Gastroesophageal sphincter (tissue), 4 donors: ENCODE results near the gene ZBTB40. TPM values are rescaled to one million over a fixed set of nuclear protein-coding genes. Genes with fewer than 3 reads are reported as not detected.

Source experiments
- ATAC-seq: fragments of 150-250 bp; one replicate; pipeline ENCODE4 v1.9.1; 2016; ENCODE audit warnings: mild to moderate bottlenecking, moderate library complexity
- H3K27ac ChIP-seq, 4 donors: fragments of 200-600 bp; sonication (generic) in 3 of 4; 1 replicate in 3 of 4; 2 replicates in 1 of 4; pipeline ENCODE4 v1.5.1; 2016 to 2019
- H3K27me3 ChIP-seq: fragments of 200-600 bp; sonication (generic); one replicate; pipeline ENCODE4 v1.5.1; 2019
- H3K36me3 ChIP-seq, 2 donors: fragments of 200-600 bp; sonication (generic); one replicate each; pipeline ENCODE4 v1.5.1; 2019; ENCODE audit warnings: control low read depth in 1 of 2
- H3K4me1 ChIP-seq, 3 donors: fragments of 200-600 bp; sonication (generic); 1 replicate in 2 of 3; 2 replicates in 1 of 3; pipeline ENCODE4 v1.5.1; 2016 to 2019; ENCODE audit warnings: control low read depth in 2 of 3
- H3K4me3 ChIP-seq, 2 donors: fragments of 200-600 bp; sonication (generic); one replicate each; pipeline ENCODE4 v1.5.1; 2019; ENCODE audit warnings: mild to moderate bottlenecking in 1 of 2, moderate library complexity in 1 of 2
- H3K9me3 ChIP-seq, 3 donors: fragments of 200-600 bp; sonication (generic); one replicate each; pipeline ENCODE4 v1.5.1; 2017 to 2019; ENCODE audit warnings: control low read depth in 2 of 3
- CTCF ChIP-seq, 4 experiments: fragments of 200-600 bp in 2 of 4; fragments of 450-650 bp in 2 of 4; sonication (generic) in 1 of 4; IDR thresholded peaks; one replicate each; pipeline ENCODE4 v1.5.1; 2017 to 2019; ENCODE audit warnings: antibody characterized with exemption in 4 of 4, mild to moderate bottlenecking in 2 of 4, moderate library complexity in 2 of 4
- EP300 ChIP-seq: sonication (generic); formaldehyde crosslinking; IDR thresholded peaks from one replicate; pipeline ENCODE4 v1.6.1; 2017; ENCODE audit warnings: antibody characterized with exemption, mild to moderate bottlenecking
- POLR2A ChIP-seq, 2 donors: fragments of 450-650 bp; IDR thresholded peaks; one replicate each; pipeline ENCODE4 v1.6.1; 2017; ENCODE audit warnings: antibody characterized with exemption in 2 of 2, mild to moderate bottlenecking in 2 of 2, moderate library complexity in 1 of 2
- POLR2AphosphoS5 ChIP-seq: sonication (generic); formaldehyde crosslinking; IDR thresholded peaks from one replicate; pipeline ENCODE4 v1.6.1; 2017; ENCODE audit warnings: antibody characterized with exemption
- WGBS, 2 donors: methylation state at CpG; one replicate each; pipeline ENCODE4 v1.1.5; 2018; ENCODE audit warnings: low coverage in 1 of 2; 5-methylcytosine and 5-hydroxymethylcytosine counted together
- total RNA-seq, 4 donors: library from RNA; depleted of rRNA; stranded (reverse); fragments of >200 nt; gene quantifications; one replicate each; pipeline ENCODE4 v1.1.0, GENCODE V29; 2016

The ZBTB40 gene
- total RNA-seq, 4 donors from 2014 or later = 13.8 to 28.2 (median 18.4) TPM

- H3K4me3 ChIP-seq = no peak overlapping the region
- no peaks in the 10 kb centered on the region for H3K36me3 ChIP-seq
- WGBS, 2 donors = 60 to 80% methylated on average over 1 of the region's 3 CpGs
- TF ChIP-seq POLR2A (IDR thresholded peaks at IDR 0.05) = no peak
- no peak for TF ChIP-seq POLR2AphosphoS5
- TF ChIP-seq CTCF (IDR thresholded peaks at IDR 0.05) = no peak
- TF ChIP-seq EP300 = no peak
- peaks cover 37% of the 10 kb centered on the region for H3K27me3 ChIP-seq
- H3K4me1 ChIP-seq = no peaks in the 10 kb centered on the region
- no peaks in the 10 kb centered on the region for H3K9me3 ChIP-seq
- H3K27ac ChIP-seq = no peak overlapping the region
- ATAC-seq = no peak
Observed at GRCh38 chr1:22408230-22408629, 43.4 kb upstream of the ZBTB40 start.

- H3K9me3 ChIP-seq = no peaks in the 10 kb centered on the region
- no peaks in the 10 kb centered on the region for H3K4me1 ChIP-seq
- no peak overlapping the region for H3K4me3 ChIP-seq
- no peaks in the 10 kb centered on the region for H3K36me3 ChIP-seq
- TF ChIP-seq CTCF (IDR thresholded peaks at IDR 0.05) (no peak), EP300 (no peak), POLR2AphosphoS5 (no peak), POLR2A (IDR thresholded peaks at IDR 0.05) (no peak)
- WGBS, 2 donors = 100% methylated on average over 1 of the region's 3 CpGs
- no peak for ATAC-seq
- H3K27me3 ChIP-seq = peaks cover 16% of the 10 kb centered on the region
- no peak overlapping the region for H3K27ac ChIP-seq
Observed at GRCh38 chr1:22410401-22410800, 41.2 kb upstream of the ZBTB40 start.

GRCh38 chr1:22410928-22411495, 40.6 kb upstream of the ZBTB40 start:
- WGBS, 2 donors = 69 to 79% methylated on average over 5 to 7 of the region's 10 CpGs
- no peak overlapping the region for H3K27ac ChIP-seq

GRCh38 chr1:22411589-22411988, 40.1 kb upstream of the ZBTB40 start:
- WGBS, 2 donors = 91% methylated on average over 1 of the region's 1 CpG; no CpG with 5 or more reads in 1 of the 2 donors
- Histone ChIP-seq H3K27me3 (peaks cover 10% of the 10 kb centered on the region), H3K36me3 (no peaks in the 10 kb centered on the region), H3K9me3 (no peaks in the 10 kb centered on the region), H3K4me1 (peaks cover 0 to 5% (median 0%) of the 10 kb centered on the region in 3 donors), H3K27ac (no peak overlapping the region), H3K4me3 (no peak overlapping the region)
- TF ChIP-seq POLR2A (IDR thresholded peaks at IDR 0.05) (no peak), EP300 (no peak), CTCF (IDR thresholded peaks at IDR 0.05) (no peak), POLR2AphosphoS5 (no peak)
- no peak for ATAC-seq

More at GRCh38 chr1:22410928-22411495, 40.6 kb upstream of the ZBTB40 start:
- TF ChIP-seq EP300 = no peak
- H3K4me3 ChIP-seq = no peak overlapping the region
- no peak for ATAC-seq
- peaks cover 11% of the 10 kb centered on the region for H3K27me3 ChIP-seq
- H3K4me1 ChIP-seq = no peaks in the 10 kb centered on the region
- H3K9me3 ChIP-seq = no peaks in the 10 kb centered on the region
- no peaks in the 10 kb centered on the region for H3K36me3 ChIP-seq

- TF ChIP-seq EP300 = no peak
- no peak for TF ChIP-seq CTCF (IDR thresholded peaks at IDR 0.05)
- no peak for TF ChIP-seq POLR2AphosphoS5
- H3K27me3 ChIP-seq = peaks cover 20% of the 10 kb centered on the region
- H3K9me3 ChIP-seq = no peaks in the 10 kb centered on the region
- ATAC-seq = no peak
- no peak overlapping the region for H3K27ac ChIP-seq
- H3K4me1 ChIP-seq = peaks cover 0 to 9% (median 0%) of the 10 kb centered on the region in 3 donors
- H3K4me3 ChIP-seq = no peak overlapping the region
- no peaks in the 10 kb centered on the region for H3K36me3 ChIP-seq
- 49 to 60% methylated on average over 4 of the region's 8 CpGs for WGBS, 2 donors
Observed at GRCh38 chr1:22412932-22413727, 38.5 kb upstream of the ZBTB40 start.
